HT1080 (cell line): ENCODE data around the gene PPA2. TPM values are rescaled to one million over a fixed set of nuclear protein-coding genes. Genes with fewer than 3 reads are reported as not detected.
"Not testable (repeated sequence)": the region's sequence is repeated elsewhere in the genome, so short reads cannot be mapped to it uniquely, and the experiment has no call there.

Experiments
- DNase-seq: peaks from one replicate; pipeline ENCODE4 v3.0.0-alpha.2; 2015; ENCODE audit warnings: low read depth
- total RNA-seq: library from RNA; depleted of rRNA; stranded (reverse); fragments of >200 nt; shearing (Covaris generic); gene quantifications from 2 replicates; pipeline ENCODE4 v1.2.3, GENCODE V29; 2014

Gene PPA2
- total RNA-seq, 1 experiment from 2014 or later: 91.6 TPM

- DNase-seq: no peak
Measured at GRCh38 chr4:105460306-105460705, 13.6 kb downstream of the PPA2 start.

GRCh38 chr4:105458541-105458940, 15.3 kb downstream of the PPA2 start:
- not testable (repeated sequence) for DNase-seq

- no peak for DNase-seq
Measured at GRCh38 chr4:105458001-105458400, 15.9 kb downstream of the PPA2 start.

- DNase-seq: no peak
Measured at GRCh38 chr4:105455998-105456397, 17.9 kb downstream of the PPA2 start.

GRCh38 chr4:105455182-105455581, 18.7 kb downstream of the PPA2 start:
- no peak for DNase-seq

- DNase-seq: no peak
Measured at GRCh38 chr4:105453550-105454205, 20.2 kb downstream of the PPA2 start.

GRCh38 chr4:105451346-105451745, 22.5 kb downstream of the PPA2 start:
- no peak for DNase-seq

- DNase-seq: no peak
Measured at GRCh38 chr4:105440890-105441289, 33.0 kb downstream of the PPA2 start.

GRCh38 chr4:105437637-105438036, 36.2 kb downstream of the PPA2 start:
- DNase-seq: no peak

GRCh38 chr4:105436414-105436813, 37.4 kb downstream of the PPA2 start:
- DNase-seq: no peak

- DNase-seq: no peak
Measured at GRCh38 chr4:105434940-105435339, 38.9 kb downstream of the PPA2 start.

GRCh38 chr4:105433421-105433820, 40.4 kb downstream of the PPA2 start:
- DNase-seq: no peak

GRCh38 chr4:105432438-105432837, 41.4 kb downstream of the PPA2 start:
- DNase-seq: no peak

- no peak for DNase-seq
Measured at GRCh38 chr4:105430811-105431210, 43.1 kb downstream of the PPA2 start.

- DNase-seq: no peak
Measured at GRCh38 chr4:105426187-105426897, 47.5 kb downstream of the PPA2 start.

- no peak for DNase-seq
Measured at GRCh38 chr4:105422207-105422920, 51.5 kb downstream of the PPA2 start.

GRCh38 chr4:105417624-105418023, 56.2 kb downstream of the PPA2 start:
- DNase-seq: no peak

- no peak for DNase-seq
Measured at GRCh38 chr4:105415281-105415744, 58.5 kb downstream of the PPA2 start.

GRCh38 chr4:105414316-105414715, 59.5 kb downstream of the PPA2 start:
- DNase-seq: no peak

- DNase-seq: not testable (repeated sequence)
Measured at GRCh38 chr4:105409135-105409534, 64.7 kb downstream of the PPA2 start.

GRCh38 chr4:105400901-105401677, 72.8 kb downstream of the PPA2 start:
- no peak for DNase-seq
